ENCODE results near the gene ADAMTS2. TPM values are rescaled to one million over a fixed set of nuclear protein-coding genes. Genes with fewer than 3 reads are reported as not detected.

Gene ADAMTS2
- total and polyA plus RNA-seq, 2 of the 8 experiments (the other 6 are each of a cell fraction or from before 2014, with no cell fraction given) = 6.6 to 7.3 TPM

DNA sequence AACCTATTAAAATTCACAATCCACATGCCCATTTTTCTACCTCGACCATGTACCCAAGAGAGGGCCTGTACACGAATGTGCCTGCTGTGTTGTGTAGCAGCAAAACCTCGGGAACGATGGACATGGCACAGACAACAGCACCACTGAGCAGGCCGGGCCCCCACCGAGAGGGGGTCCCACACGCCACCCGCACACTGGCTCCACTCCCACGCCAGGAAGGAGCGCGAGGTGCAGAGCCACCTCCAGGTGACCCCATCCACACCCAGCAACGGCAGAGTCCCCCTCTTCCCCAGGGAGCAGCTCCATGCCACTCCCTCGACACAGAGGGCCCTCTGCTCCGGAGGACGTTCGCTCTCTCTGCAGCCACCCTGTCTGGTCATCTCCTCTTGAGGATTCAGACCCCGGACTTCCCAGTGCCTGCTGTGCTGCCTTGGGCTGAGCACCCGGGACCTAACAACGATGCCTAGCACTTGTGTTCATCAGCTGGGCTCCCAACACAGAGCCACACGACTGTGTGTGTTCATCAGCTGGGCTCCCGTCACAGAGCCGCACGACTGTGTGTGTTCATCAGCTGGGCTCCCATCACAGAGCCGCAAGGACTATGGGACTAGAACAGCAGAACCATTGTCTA is 25.3 kb upstream of the ADAMTS2 start (continued):
- no peak for TF ChIP-seq RFX5 (IDR thresholded peaks at IDR 0.05; ENCODE audit: borderline replicate concordance, low read depth, low read length)
- TF ChIP-seq ZNF274 (IDR thresholded peaks at IDR 0.05; ENCODE audit: borderline replicate concordance, extremely low read depth, low read length) = no peak
- TF ChIP-seq EP300 (IDR thresholded peaks at IDR 0.05; ENCODE audit: borderline replicate concordance in 1 of 2, low read depth in 2 of 2, low read length in 2 of 2) = no peak
- no peak for TF ChIP-seq KDM4A (IDR thresholded peaks at IDR 0.05; ENCODE audit: low read depth, low read length, severe bottlenecking)
- TF ChIP-seq SIRT6 (IDR thresholded peaks at IDR 0.05; ENCODE audit: low read length) = no peak
- TF ChIP-seq SAP30 (IDR thresholded peaks at IDR 0.05; ENCODE audit: insufficient read depth, insufficient replicate concordance, low read length) = no peak
